ENCODE results near the gene OR56A3. TPM values are rescaled to one million over a fixed set of nuclear protein-coding genes. Genes with fewer than 3 reads are reported as not detected.

Gene OR56A3
- polyA plus RNA-seq, 10 donors, result not detected

GRCh38 chr11:5968394-5968793 lies 26.3 kb downstream of the OR56A3 start, which contains the start of gene OR56A5:
Gene OR56A5, minus strand, starts transcription at chr11:5968494. Its CDS starts 0 bp downstream, at chr11:5968494.
- no peak for DNase-seq

- DNase-seq, result no peak
Observed at GRCh38 chr11:5973530-5973929, 31.5 kb downstream of the OR56A3 start.

DNA sequence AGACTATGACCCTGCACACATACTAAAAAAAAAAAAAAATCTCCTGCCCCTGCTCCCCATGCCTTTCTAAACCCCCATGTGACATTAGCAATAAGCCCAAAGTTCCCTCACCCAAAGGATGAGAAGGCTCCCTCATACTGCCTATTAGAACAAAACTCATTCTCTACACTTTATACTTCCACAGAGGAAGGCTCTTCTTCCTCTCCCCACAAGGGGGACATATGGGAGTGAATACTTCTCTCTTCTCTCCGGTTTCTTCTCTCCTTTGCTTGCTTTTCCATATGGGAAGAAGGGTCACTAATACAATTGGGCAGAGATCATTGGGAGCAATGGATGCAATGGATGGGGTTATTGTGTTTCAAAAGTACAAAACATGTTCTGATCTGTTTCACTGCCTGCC lies 41.4 kb downstream of the OR56A3 start:
- DNase-seq, result no peak

DNA sequence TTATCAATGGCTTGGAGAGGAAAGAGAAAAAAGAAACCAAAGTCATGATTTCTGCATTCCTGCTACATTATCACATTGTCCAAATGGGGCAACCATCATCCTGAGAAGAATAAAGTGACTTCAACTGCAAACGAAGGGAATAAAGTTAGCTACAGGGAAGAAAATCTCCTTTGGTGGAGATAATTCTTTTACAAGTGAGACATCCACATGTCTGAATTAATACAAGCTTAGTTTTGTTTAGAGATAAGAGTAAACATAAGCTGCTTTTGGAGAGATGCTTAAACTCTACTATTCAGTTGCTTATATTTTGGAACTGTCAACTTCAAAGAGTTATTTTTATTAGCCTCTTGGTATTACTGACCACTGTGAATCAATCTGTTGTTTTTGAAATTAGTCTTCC lies 44.8 kb downstream of the OR56A3 start, which contains the start of gene OR52L1:
TSS of gene OR52L1 (minus strand) at position 101 of the 400 bp plus-strand sequence. CDS start at position 46, 55 bp downstream.
- DNase-seq, result no peak

- no peak for DNase-seq
Observed at GRCh38 chr11:5989203-5989602, 47.2 kb downstream of the OR56A3 start.

DNA sequence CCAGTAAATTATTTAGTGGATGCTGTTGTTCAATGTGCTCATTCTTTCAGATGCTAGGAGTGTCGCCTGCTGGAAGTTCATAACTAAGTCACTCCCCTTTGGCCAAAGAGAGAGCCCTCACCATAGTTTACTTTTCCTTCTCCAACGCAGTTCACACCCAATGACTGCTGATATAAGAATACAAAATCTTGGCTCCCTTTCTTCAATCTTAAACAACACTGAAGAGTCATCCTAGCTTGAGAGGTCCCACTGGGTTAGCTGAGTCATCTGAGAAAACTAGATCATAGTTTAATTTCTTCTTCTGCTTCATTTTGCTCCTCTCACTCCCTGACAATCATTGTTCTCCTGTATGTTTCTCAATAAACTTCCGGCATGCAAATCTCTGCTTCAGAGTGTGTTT lies 50.1 kb downstream of the OR56A3 start:
- DNase-seq, result no peak

DNA sequence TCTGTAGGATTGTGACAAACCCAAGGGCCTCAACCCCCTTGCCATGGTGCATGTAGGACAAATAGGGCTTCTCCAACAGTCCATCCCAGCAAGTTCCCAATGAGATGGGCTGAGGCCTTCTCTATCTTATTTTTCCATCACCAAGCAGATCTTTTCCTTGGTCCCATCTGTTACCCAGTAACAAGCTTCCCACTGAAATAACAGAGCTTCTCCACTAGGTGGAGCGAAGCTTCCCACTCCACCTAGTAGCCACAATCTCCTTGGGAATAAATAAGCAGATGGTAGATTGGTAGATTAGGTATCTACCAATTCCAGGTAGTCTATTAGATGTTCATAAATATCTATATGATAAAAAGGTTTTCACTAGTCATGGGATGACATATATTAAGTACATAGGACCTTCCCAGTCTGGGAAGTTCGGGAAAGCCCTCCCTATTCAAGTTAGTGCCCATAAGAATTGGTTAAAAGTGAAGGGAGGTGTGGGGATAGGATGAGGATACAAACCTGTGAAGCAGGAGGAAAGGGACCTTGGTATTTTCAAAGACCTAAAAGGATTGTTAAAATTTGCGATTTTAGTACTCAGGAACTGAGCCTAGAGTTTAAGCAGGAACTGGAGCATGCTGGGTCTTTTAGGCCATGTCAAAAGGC lies 50.7 kb downstream of the OR56A3 start:
- no peak for DNase-seq

DNA sequence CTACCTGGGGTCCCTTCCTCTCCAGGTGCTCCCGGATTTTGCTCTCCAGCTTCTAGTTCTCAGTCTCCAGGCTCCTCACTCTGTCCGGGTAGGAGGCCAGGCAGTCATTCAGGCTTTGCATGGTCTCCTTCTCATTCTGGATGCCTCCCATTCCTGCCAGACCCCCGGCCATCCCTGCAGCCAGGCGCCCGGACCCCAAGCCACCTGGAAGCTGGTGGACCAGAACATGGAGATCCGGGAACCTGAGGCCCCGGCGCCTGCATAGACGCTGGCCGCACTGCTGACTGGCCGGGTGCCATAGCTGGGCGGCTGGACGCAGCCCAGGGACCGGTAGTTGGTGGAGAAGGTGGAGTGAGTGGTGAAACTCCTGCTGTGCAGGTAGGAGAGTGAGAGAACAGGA lies 52.7 kb downstream of the OR56A3 start:
- DNase-seq, result no peak

Other genes starting within 250 kb of the OR56A3 start
- gene OR56B1, start 205.8 kb upstream of the OR56A3 start, polyA plus RNA-seq (ENCODE audit: insufficient read length in 10 of 10), result not detected
- under 1 TPM in 1 of 10 donors, not detected in 9; 0.18 TPM for gene OR52N4, start 188.0 kb upstream of the OR56A3 start, polyA plus RNA-seq (ENCODE audit: insufficient read length in 10 of 10)
- not detected for gene OR52N5, start 158.9 kb upstream of the OR56A3 start, polyA plus RNA-seq (ENCODE audit: insufficient read length in 10 of 10)
- gene OR52N1, start 151.0 kb upstream of the OR56A3 start, polyA plus RNA-seq (ENCODE audit: insufficient read length in 10 of 10), result not detected
- gene OR52N2, start 133.3 kb upstream of the OR56A3 start, polyA plus RNA-seq (ENCODE audit: insufficient read length in 10 of 10), result not detected
- gene OR52E6, start 100.4 kb upstream of the OR56A3 start, polyA plus RNA-seq (ENCODE audit: insufficient read length in 10 of 10), result not detected
- gene OR52E8, start 84.6 kb upstream of the OR56A3 start, polyA plus RNA-seq (ENCODE audit: insufficient read length in 10 of 10), result not detected
- not detected for gene OR52E4, start 61.6 kb upstream of the OR56A3 start, polyA plus RNA-seq (ENCODE audit: insufficient read length in 10 of 10)
- gene OR52E5, start 49.0 kb upstream of the OR56A3 start, polyA plus RNA-seq (ENCODE audit: insufficient read length in 10 of 10), result not detected
- gene OR56A5, start 26.2 kb downstream of the OR56A3 start, polyA plus RNA-seq (ENCODE audit: insufficient read length in 10 of 10), result not detected
- not detected for gene OR52L1, start 44.7 kb downstream of the OR56A3 start, polyA plus RNA-seq (ENCODE audit: insufficient read length in 10 of 10)
- not detected for gene OR56A4, start 64.7 kb downstream of the OR56A3 start, polyA plus RNA-seq (ENCODE audit: insufficient read length in 10 of 10)
- gene OR56A1, start 88.5 kb downstream of the OR56A3 start, polyA plus RNA-seq (ENCODE audit: insufficient read length in 10 of 10), result not detected
- gene OR56B4, start 165.4 kb downstream of the OR56A3 start, polyA plus RNA-seq (ENCODE audit: insufficient read length in 10 of 10), result not detected
- gene OR52B2, start 228.1 kb downstream of the OR56A3 start, polyA plus RNA-seq (ENCODE audit: insufficient read length in 10 of 10), result not detected